Measurements from ENCODE around the gene NR6A1. TPM values are rescaled to one million over a fixed set of nuclear protein-coding genes. Genes with fewer than 3 reads are reported as not detected.

The NR6A1 gene
- total RNA-seq, 1 experiment from 2014 or later = 0.77 TPM

DNA sequence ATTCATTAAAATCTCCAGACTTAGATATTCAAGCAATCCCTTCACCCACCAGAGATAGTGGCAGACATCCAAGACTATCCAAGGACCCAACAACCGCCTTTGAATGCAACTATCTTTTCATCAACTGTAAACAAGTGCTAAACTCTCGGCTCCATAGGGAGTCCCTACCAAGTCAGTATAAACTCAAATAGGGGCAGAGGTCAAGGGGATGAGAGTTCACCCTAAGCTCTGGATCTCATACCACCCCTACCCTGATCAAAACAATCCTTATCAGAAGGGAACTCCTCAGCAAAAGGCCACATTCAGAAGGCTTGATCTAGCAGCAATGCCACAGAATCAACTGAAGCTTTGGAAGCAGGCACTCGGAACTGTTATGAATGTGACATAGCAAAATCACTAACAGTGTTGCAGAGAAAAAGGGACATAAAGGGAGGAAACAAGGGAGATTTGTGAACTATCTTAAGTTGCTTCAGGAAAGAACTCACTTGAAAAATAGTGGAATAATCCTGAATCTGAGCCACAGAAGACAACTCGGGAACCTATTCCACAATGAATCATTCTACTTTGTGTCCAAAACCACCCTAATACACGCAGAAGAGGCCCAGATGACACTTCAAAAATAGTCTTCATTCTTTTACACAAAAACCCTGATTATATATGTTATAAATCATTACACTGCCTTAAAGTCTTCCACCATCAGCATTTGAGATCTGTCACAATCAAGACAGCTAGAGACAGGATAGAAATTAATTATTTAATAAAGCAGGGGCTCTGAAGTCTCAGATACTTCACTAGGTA is 49.8 kb downstream of the NR6A1 start:
- Histone ChIP-seq H3K4me1 (ENCODE audit: insufficient read depth, low read length) (peaks cover 11% of the 10 kb centered on the region; the same call in 1 of the 2 replicates), H3K9ac (ENCODE audit: low read length) (no peak overlapping the region), H2AFZ (ENCODE audit: low read length) (no peak overlapping the region), H3K9me3 (ENCODE audit: low read length) (no peaks in the 10 kb centered on the region), H3K27me3 (ENCODE audit: low read length) (no peaks in the 10 kb centered on the region), H3K4me3 (ENCODE audit: low read length) (no peak overlapping the region), H3F3A (ENCODE audit: low read length, unreplicated experiment) (no peaks in the 10 kb centered on the region), H3K27ac (ENCODE audit: low read length) (no peak overlapping the region), H3K36me3 (ENCODE audit: low read depth, low read length) (no peaks in the 10 kb centered on the region), H4K20me1 (ENCODE audit: low read length) (no peaks in the 10 kb centered on the region), H3K9me2 (replicated peaks; ENCODE audit: low read length) (no peaks in the 10 kb centered on the region), H3K79me2 (ENCODE audit: low read length) (no peaks in the 10 kb centered on the region), H3K4me2 (ENCODE audit: low read length) (no peak overlapping the region)
- TF ChIP-seq, protein P1, sequence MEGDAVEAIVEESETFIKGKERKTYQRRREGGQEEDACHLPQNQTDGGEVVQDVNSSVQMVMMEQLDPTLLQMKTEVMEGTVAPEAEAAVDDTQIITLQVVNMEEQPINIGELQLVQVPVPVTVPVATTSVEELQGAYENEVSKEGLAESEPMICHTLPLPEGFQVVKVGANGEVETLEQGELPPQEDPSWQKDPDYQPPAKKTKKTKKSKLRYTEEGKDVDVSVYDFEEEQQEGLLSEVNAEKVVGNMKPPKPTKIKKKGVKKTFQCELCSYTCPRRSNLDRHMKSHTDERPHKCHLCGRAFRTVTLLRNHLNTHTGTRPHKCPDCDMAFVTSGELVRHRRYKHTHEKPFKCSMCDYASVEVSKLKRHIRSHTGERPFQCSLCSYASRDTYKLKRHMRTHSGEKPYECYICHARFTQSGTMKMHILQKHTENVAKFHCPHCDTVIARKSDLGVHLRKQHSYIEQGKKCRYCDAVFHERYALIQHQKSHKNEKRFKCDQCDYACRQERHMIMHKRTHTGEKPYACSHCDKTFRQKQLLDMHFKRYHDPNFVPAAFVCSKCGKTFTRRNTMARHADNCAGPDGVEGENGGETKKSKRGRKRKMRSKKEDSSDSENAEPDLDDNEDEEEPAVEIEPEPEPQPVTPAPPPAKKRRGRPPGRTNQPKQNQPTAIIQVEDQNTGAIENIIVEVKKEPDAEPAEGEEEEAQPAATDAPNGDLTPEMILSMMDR (conservative IDR thresholded peaks at IDR 0.05; ENCODE audit: low read depth, low read length) = no peak
- TF ChIP-seq EZH2 (IDR thresholded peaks at IDR 0.05; ENCODE audit: low read length, unreplicated experiment) (no peak), EZH2phosphoT487 (IDR thresholded peaks at IDR 0.05; ENCODE audit: borderline replicate concordance, low read length) (no peak)
- ChIA-PET CTCF (no interaction called here), POLR2A (ENCODE audit: unreplicated experiment) (no interaction called here)
- BruUV-seq (replicated peaks) = no TSS peak
- intact Hi-C loops (cut with micrococcal nuclease) = no loop called here
- DNase-seq (no peak), ATAC-seq (no peak)

GRCh38 chr9:124720429-124721108 is 50.5 kb downstream of the NR6A1 start:
- H3K27me3 ChIP-seq (ENCODE audit: low read length) = no peaks in the 10 kb centered on the region
- no peak for ATAC-seq
- H3K27ac ChIP-seq (ENCODE audit: low read length) = no peak overlapping the region
- no peaks in the 10 kb centered on the region for H3K9me2 ChIP-seq (replicated peaks; ENCODE audit: low read length)
- H4K20me1 ChIP-seq (ENCODE audit: low read length) = no peaks in the 10 kb centered on the region
- no peak overlapping the region for H3K4me2 ChIP-seq (ENCODE audit: low read length)
- peaks cover 13% of the 10 kb centered on the region; the same call in 1 of the 2 replicates for H3K4me1 ChIP-seq (ENCODE audit: insufficient read depth, low read length)
- BruUV-seq (replicated peaks) = no TSS peak
- no peaks in the 10 kb centered on the region for H3K9me3 ChIP-seq (ENCODE audit: low read length)
- no peak for DNase-seq
- H3K9ac ChIP-seq (ENCODE audit: low read length) = no peak overlapping the region
- no peaks in the 10 kb centered on the region for H3K36me3 ChIP-seq (ENCODE audit: low read depth, low read length)
- no peaks in the 10 kb centered on the region for H3F3A ChIP-seq (ENCODE audit: low read length, unreplicated experiment)
- TF ChIP-seq, protein P1 (conservative IDR thresholded peaks at IDR 0.05; ENCODE audit: low read depth, low read length) = no peak
- no peak for TF ChIP-seq EZH2phosphoT487 (IDR thresholded peaks at IDR 0.05; ENCODE audit: borderline replicate concordance, low read length)
- no peak for TF ChIP-seq EZH2 (IDR thresholded peaks at IDR 0.05; ENCODE audit: low read length, unreplicated experiment)
- ChIA-PET POLR2A (ENCODE audit: unreplicated experiment) (no interaction called here), CTCF (no interaction called here)
- H3K79me2 ChIP-seq (ENCODE audit: low read length) = no peaks in the 10 kb centered on the region
- intact Hi-C loops (cut with micrococcal nuclease) = no loop called here
- H3K4me3 ChIP-seq (ENCODE audit: low read length) = no peak overlapping the region
- no peak overlapping the region for H2AFZ ChIP-seq (ENCODE audit: low read length)

- Histone ChIP-seq H2AFZ (ENCODE audit: low read length) (no peak overlapping the region), H4K20me1 (ENCODE audit: low read length) (no peaks in the 10 kb centered on the region), H3K4me1 (ENCODE audit: insufficient read depth, low read length) (peaks cover 13% of the 10 kb centered on the region; the same call in 1 of the 2 replicates), H3K9me2 (replicated peaks; ENCODE audit: low read length) (no peaks in the 10 kb centered on the region), H3K27me3 (ENCODE audit: low read length) (no peaks in the 10 kb centered on the region), H3K27ac (ENCODE audit: low read length) (no peak overlapping the region), H3K9ac (ENCODE audit: low read length) (no peak overlapping the region), H3K36me3 (ENCODE audit: low read depth, low read length) (no peaks in the 10 kb centered on the region), H3K9me3 (ENCODE audit: low read length) (no peaks in the 10 kb centered on the region), H3K4me3 (ENCODE audit: low read length) (no peak overlapping the region), H3K4me2 (ENCODE audit: low read length) (no peak overlapping the region), H3F3A (ENCODE audit: low read length, unreplicated experiment) (no peaks in the 10 kb centered on the region), H3K79me2 (ENCODE audit: low read length) (no peaks in the 10 kb centered on the region)
- ATAC-seq = no peak
- intact Hi-C loops (cut with micrococcal nuclease) = no loop called here
- CTCF ChIA-PET = no interaction called here
- POLR2A ChIA-PET (ENCODE audit: unreplicated experiment) = no interaction called here
- DNase-seq = no peak
- BruUV-seq (replicated peaks) = no TSS peak
- TF ChIP-seq EZH2 (IDR thresholded peaks at IDR 0.05; ENCODE audit: low read length, unreplicated experiment) = no peak
- TF ChIP-seq, protein P1 (conservative IDR thresholded peaks at IDR 0.05; ENCODE audit: low read depth, low read length) = no peak
- no peak for TF ChIP-seq EZH2phosphoT487 (IDR thresholded peaks at IDR 0.05; ENCODE audit: borderline replicate concordance, low read length)
Observed at GRCh38 chr9:124718928-124719327, 52.2 kb downstream of the NR6A1 start.
